ENCODE data around the gene DOK6. TPM values are rescaled to one million over a fixed set of nuclear protein-coding genes. Genes with fewer than 3 reads are reported as not detected.

DOK6 gene
- total and polyA plus RNA-seq, 10 of the 15 experiments (the other 5 are each of a cell fraction or from before 2014, with no cell fraction given): 0.01 to 0.09 (median 0.04) TPM; not detected in 4

GRCh38 chr18:69897397-69898108 lies 496.9 kb downstream of the DOK6 start (continued):
- TF ChIP-seq RELB (IDR thresholded peaks at IDR 0.05; ENCODE audit: low read depth) (peak; percentile 95), IRF5 (IDR thresholded peaks at IDR 0.05; ENCODE audit: borderline replicate concordance) (peak; percentile 40; the same call in 1 of the 2 replicates), NBN (IDR thresholded peaks at IDR 0.05) (peak; percentile 87), MLLT1 (IDR thresholded peaks at IDR 0.05) (peak; percentile 93), NFIC (IDR thresholded peaks at IDR 0.05; ENCODE audit: low read depth, low read length) (peak; percentile 78), RAD51 (IDR thresholded peaks at IDR 0.05) (0 out of 2 replicates have a peak, but pooled peaks have one; percentile 21), ATF7 (IDR thresholded peaks at IDR 0.05; ENCODE audit: low read depth) (peak; percentile 87), CEBPB (IDR thresholded peaks at IDR 0.05; ENCODE audit: borderline replicate concordance in 1 of 2, low read depth in 2 of 2, low read length in 2 of 2) (no peak), E2F4 (IDR thresholded peaks at IDR 0.05; ENCODE audit: low read depth, low read length) (0 out of 2 replicates have a peak, but pooled peaks have one; percentile 15), TBL1XR1 (IDR thresholded peaks at IDR 0.05; ENCODE audit: low read depth, low read length) (0 out of 2 replicates have a peak, but pooled peaks have one; percentile 56)
